Cardiac atrium fibroblast (primary cell): Measurements from ENCODE around the gene TAF8. TPM values are rescaled to one million over a fixed set of nuclear protein-coding genes. Genes with fewer than 3 reads are reported as not detected.

Experiments
- total RNA-seq: library from RNA; depleted of rRNA; stranded (reverse); fragments of >200 nt; gene quantifications from 2 replicates; pipeline ENCODE4 v1.2.3, GENCODE V29; 2015

Gene TAF8, protein sequence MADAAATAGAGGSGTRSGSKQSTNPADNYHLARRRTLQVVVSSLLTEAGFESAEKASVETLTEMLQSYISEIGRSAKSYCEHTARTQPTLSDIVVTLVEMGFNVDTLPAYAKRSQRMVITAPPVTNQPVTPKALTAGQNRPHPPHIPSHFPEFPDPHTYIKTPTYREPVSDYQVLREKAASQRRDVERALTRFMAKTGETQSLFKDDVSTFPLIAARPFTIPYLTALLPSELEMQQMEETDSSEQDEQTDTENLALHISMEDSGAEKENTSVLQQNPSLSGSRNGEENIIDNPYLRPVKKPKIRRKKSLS
- 6.0 and 16.0 TPM in 2 replicates for total RNA-seq

DNA sequence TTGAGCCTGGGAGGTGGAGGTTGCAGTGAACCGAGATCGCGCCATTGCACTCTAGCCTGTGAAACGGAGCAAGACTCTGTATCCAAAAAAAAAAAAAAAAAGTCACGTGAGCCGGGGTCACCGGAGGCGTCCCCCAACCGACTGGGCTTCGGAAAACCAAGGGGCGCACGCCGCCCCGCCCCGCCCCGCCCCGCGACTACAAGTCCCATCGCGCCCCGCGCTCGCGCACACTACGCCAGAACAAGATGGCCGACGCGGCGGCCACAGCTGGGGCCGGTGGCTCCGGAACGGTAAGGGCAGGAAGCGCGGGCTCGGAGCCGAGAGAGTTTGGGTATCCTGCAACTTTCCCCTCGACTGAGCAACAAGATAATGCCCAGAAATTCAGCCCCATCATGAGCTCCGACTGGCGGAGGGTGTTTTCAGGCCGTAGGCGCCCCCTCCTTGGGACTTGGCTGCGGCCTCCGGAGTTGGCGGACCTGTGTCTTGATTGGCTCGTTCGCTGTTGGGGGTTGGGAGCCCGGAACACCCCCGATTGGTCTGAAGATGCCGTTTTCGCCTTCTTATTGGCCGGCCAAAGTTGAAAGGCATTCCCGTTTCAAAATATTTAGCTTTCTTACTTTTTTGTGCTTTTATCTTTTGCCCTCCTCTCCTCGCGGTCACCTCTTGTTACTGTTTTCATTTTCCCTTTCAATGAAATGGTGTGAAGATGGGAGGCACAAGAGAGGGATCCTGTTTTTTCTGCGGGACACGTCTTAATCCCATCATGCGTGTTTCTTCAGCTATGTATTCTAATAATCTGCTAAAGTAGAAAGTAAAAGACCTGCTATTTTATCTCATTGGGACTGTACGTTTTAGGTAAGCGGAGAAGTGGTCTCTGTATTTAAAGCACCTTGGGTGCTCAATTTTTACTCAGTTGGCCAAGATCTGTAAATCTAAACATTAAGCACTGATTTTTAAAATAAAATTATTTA lies at the start of gene TAF8:
TAF8 (plus strand) TSS at position 228 of the 971 bp plus-strand sequence; CDS start at position 246, 18 bp downstream.

Other genes with a start within 250 kb of the TAF8 start
- gene USP49, start 155.1 kb upstream of the TAF8 start, total RNA-seq, result 0.36 and 0.65 TPM in 2 replicates
- 12.2 and 12.6 TPM in 2 replicates for gene MED20, start 129.4 kb upstream of the TAF8 start, total RNA-seq
- 10.8 and 20.1 TPM in 2 replicates for gene BYSL, start 129.0 kb upstream of the TAF8 start, total RNA-seq
- gene CCND3, start 108.7 kb upstream of the TAF8 start, total RNA-seq, result 102 and 104 TPM in 2 replicates
- 1.3 and 3.1 TPM in 2 replicates for gene C6orf132, start 92.1 kb downstream of the TAF8 start, total RNA-seq
- not detected in 2 replicates for gene GUCA1A, start 122.8 kb downstream of the TAF8 start, total RNA-seq
- not detected in 2 replicates for gene GUCA1B, start 144.4 kb downstream of the TAF8 start, total RNA-seq
- 27.4 and 31.6 TPM in 2 replicates for gene MRPS10, start 167.3 kb downstream of the TAF8 start, total RNA-seq